GM12878 (cell line): ENCODE data around the gene DST.

Experiments used
- HDAC6 ChIP-seq: fragments of 200-600 bp; sonication (generic); IDR thresholded peaks from one replicate; pipeline ENCODE4 v1.8.0; 2017; ENCODE audit warnings: antibody characterized with exemption; ENCODE audit not compliant: unreplicated experiment
- KDM1A ChIP-seq: fragments of 200-600 bp; sonication (generic); IDR thresholded peaks from 2 replicates; pipeline ENCODE4 v1.6.1; 2016; ENCODE audit warnings: borderline replicate concordance
- MYC ChIP-seq: IDR thresholded peaks from 2 replicates; pipeline ENCODE4 v1.6.1; 2011; ENCODE audit warnings: mild to moderate bottlenecking, low read length, moderate library complexity, inconsistent platforms; ENCODE audit not compliant: insufficient read depth, insufficient replicate concordance, insufficient read length, severe bottlenecking
- POLR2A ChIP-seq: IDR thresholded peaks from 2 replicates; pipeline ENCODE4 v1.6.1; 2011; ENCODE audit warnings: low read depth, mild to moderate bottlenecking, low read length
- POU2F2 ChIP-seq: IDR thresholded peaks from 3 replicates; pipeline ENCODE4 v1.6.1; 2011; ENCODE audit warnings: low read depth, mild to moderate bottlenecking, low read length, borderline replicate concordance
- SMC3 ChIP-seq: IDR thresholded peaks from 2 replicates; pipeline ENCODE4 v1.6.1; 2011; ENCODE audit warnings: low read length, improper control_type of control experiment, borderline replicate concordance
- SRF ChIP-seq, 2 experiments: IDR thresholded peaks; 2 replicates each; pipeline ENCODE4 v1.6.1; 2011; ENCODE audit warnings: low read depth in 2 of 2, low read length in 2 of 2, mild to moderate bottlenecking in 1 of 2, moderate library complexity in 1 of 2
- TF ChIP-seq, protein P1 (sequence below), 3 experiments: IDR thresholded peaks in 2 of 3; conservative IDR thresholded peaks in 1 of 3; 2 replicates each; pipeline ENCODE4 v1.5.1; 2011; ENCODE audit warnings: low read depth in 3 of 3, low read length in 3 of 3, mild to moderate bottlenecking in 3 of 3, control low read depth in 2 of 3, moderate library complexity in 2 of 3, inconsistent platforms in 1 of 3, mixed read lengths in 1 of 3; ENCODE audit not compliant: control insufficient read depth in 2 of 3, insufficient read depth in 1 of 3; ENCODE audit errors: extremely low read depth in 1 of 3
- TF ChIP-seq, protein P2 (sequence below): IDR thresholded peaks from 2 replicates; pipeline ENCODE4 v1.6.1; 2012; ENCODE audit warnings: low read depth, low read length, improper control_type of control experiment
- TF ChIP-seq, protein P3 (sequence below): IDR thresholded peaks from 2 replicates; pipeline ENCODE4 v1.6.1; 2012; ENCODE audit warnings: low read depth, low read length, improper control_type of control experiment

- TF ChIP-seq HDAC6 (no peak), POLR2A (no peak), POU2F2 (no peak), KDM1A (no peak), SMC3 (no peak), SRF (IDR thresholded peaks at IDR 0.05; ENCODE audit: low read depth in 2 of 2, low read length in 2 of 2) (no peak), MYC (no peak)
- TF ChIP-seq, protein P1, sequence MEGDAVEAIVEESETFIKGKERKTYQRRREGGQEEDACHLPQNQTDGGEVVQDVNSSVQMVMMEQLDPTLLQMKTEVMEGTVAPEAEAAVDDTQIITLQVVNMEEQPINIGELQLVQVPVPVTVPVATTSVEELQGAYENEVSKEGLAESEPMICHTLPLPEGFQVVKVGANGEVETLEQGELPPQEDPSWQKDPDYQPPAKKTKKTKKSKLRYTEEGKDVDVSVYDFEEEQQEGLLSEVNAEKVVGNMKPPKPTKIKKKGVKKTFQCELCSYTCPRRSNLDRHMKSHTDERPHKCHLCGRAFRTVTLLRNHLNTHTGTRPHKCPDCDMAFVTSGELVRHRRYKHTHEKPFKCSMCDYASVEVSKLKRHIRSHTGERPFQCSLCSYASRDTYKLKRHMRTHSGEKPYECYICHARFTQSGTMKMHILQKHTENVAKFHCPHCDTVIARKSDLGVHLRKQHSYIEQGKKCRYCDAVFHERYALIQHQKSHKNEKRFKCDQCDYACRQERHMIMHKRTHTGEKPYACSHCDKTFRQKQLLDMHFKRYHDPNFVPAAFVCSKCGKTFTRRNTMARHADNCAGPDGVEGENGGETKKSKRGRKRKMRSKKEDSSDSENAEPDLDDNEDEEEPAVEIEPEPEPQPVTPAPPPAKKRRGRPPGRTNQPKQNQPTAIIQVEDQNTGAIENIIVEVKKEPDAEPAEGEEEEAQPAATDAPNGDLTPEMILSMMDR (IDR thresholded peaks at IDR 0.05 in 2 of 3, conservative IDR thresholded peaks at IDR 0.05 in 1 of 3; ENCODE audit: control insufficient read depth in 2 of 3, extremely low read depth in 1 of 3, insufficient read depth in 1 of 3, low read depth in 3 of 3, low read length in 3 of 3) = no peak
- TF ChIP-seq, protein P2, sequence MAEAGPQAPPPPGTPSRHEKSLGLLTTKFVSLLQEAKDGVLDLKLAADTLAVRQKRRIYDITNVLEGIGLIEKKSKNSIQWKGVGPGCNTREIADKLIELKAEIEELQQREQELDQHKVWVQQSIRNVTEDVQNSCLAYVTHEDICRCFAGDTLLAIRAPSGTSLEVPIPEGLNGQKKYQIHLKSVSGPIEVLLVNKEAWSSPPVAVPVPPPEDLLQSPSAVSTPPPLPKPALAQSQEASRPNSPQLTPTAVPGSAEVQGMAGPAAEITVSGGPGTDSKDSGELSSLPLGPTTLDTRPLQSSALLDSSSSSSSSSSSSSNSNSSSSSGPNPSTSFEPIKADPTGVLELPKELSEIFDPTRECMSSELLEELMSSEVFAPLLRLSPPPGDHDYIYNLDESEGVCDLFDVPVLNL = no peak
- TF ChIP-seq, protein P3, sequence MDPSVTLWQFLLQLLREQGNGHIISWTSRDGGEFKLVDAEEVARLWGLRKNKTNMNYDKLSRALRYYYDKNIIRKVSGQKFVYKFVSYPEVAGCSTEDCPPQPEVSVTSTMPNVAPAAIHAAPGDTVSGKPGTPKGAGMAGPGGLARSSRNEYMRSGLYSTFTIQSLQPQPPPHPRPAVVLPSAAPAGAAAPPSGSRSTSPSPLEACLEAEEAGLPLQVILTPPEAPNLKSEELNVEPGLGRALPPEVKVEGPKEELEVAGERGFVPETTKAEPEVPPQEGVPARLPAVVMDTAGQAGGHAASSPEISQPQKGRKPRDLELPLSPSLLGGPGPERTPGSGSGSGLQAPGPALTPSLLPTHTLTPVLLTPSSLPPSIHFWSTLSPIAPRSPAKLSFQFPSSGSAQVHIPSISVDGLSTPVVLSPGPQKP = no peak
Observed at GRCh38 chr6:56432194-56432593, 210.5 kb downstream of the DST start.
